Ovary (tissue), 3 donors: Measurements from ENCODE around the gene MYRF.

Source experiments
- EP300 ChIP-seq: sonication (generic); formaldehyde crosslinking; IDR thresholded peaks from one replicate; pipeline ENCODE4 v1.6.1; 2017; ENCODE audit warnings: antibody characterized with exemption
- POLR2A ChIP-seq: fragments of 450-650 bp; IDR thresholded peaks from one replicate; pipeline ENCODE4 v1.6.1; 2017; ENCODE audit warnings: antibody characterized with exemption, mild to moderate bottlenecking, moderate library complexity
- TF ChIP-seq, protein P1 (sequence below), 3 donors: fragments of 450-650 bp in 2 of 3; fragments of 200-600 bp in 1 of 3; IDR thresholded peaks; one replicate each; pipeline versions ENCODE4 v1.5.1 to v1.8.0; 2016 to 2022; ENCODE audit warnings: antibody characterized with exemption in 3 of 3, mild to moderate bottlenecking in 1 of 3
- donor health status: DM: no; HTN: no; CAD: no.

DNA sequence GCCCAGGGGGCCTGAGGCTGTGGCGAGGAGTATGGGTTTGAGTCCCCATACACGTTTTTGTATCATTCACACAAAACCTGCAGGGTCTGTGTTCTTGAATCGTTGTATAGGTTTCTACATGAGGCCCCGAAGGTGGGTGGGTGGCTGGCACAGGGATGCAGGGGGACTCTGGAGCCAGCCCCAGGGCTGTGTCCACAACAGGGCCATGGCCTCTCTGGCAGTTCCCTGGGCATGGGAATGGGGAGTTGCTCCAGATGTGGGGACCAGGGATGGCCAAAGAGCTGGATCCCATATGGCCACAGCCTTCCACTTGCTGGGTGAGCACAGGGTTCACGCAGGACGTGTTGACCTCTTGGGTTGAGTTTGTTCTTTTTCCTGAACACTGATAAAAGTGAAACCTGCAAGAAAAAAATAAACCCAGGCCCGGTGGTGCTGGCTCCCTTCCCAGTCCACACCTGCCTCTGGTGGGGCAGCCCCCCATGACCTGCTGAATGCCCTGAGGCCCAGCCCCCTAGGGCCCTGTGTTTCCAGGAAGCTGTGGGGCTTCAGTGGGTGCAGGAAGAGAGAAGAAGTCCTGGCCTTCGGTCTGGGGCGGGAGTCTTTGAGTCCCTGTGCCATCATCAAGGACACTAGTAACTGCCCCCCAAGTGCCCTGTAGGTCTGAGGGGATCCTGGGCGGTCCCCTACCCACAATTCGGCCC, 16.1 kb downstream of the MYRF start:
- no peak for TF ChIP-seq POLR2A
- TF ChIP-seq, protein P1, sequence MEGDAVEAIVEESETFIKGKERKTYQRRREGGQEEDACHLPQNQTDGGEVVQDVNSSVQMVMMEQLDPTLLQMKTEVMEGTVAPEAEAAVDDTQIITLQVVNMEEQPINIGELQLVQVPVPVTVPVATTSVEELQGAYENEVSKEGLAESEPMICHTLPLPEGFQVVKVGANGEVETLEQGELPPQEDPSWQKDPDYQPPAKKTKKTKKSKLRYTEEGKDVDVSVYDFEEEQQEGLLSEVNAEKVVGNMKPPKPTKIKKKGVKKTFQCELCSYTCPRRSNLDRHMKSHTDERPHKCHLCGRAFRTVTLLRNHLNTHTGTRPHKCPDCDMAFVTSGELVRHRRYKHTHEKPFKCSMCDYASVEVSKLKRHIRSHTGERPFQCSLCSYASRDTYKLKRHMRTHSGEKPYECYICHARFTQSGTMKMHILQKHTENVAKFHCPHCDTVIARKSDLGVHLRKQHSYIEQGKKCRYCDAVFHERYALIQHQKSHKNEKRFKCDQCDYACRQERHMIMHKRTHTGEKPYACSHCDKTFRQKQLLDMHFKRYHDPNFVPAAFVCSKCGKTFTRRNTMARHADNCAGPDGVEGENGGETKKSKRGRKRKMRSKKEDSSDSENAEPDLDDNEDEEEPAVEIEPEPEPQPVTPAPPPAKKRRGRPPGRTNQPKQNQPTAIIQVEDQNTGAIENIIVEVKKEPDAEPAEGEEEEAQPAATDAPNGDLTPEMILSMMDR (IDR thresholded peaks at IDR 0.05), result no peak
- no peak for TF ChIP-seq EP300
